Measurements from ENCODE around the gene ATG7.

GRCh38 chr3:11587766-11588165 lies 315.6 kb downstream of the ATG7 start:
- TF ChIP-seq, protein P1, sequence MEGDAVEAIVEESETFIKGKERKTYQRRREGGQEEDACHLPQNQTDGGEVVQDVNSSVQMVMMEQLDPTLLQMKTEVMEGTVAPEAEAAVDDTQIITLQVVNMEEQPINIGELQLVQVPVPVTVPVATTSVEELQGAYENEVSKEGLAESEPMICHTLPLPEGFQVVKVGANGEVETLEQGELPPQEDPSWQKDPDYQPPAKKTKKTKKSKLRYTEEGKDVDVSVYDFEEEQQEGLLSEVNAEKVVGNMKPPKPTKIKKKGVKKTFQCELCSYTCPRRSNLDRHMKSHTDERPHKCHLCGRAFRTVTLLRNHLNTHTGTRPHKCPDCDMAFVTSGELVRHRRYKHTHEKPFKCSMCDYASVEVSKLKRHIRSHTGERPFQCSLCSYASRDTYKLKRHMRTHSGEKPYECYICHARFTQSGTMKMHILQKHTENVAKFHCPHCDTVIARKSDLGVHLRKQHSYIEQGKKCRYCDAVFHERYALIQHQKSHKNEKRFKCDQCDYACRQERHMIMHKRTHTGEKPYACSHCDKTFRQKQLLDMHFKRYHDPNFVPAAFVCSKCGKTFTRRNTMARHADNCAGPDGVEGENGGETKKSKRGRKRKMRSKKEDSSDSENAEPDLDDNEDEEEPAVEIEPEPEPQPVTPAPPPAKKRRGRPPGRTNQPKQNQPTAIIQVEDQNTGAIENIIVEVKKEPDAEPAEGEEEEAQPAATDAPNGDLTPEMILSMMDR (IDR thresholded peaks at IDR 0.05), result no peak
- TF ChIP-seq POLR2A (IDR thresholded peaks at IDR 0.05), result no peak

Measured in heart left ventricle (tissue), 13 donors.